ENCODE data around the gene SLC1A5.

DNA sequence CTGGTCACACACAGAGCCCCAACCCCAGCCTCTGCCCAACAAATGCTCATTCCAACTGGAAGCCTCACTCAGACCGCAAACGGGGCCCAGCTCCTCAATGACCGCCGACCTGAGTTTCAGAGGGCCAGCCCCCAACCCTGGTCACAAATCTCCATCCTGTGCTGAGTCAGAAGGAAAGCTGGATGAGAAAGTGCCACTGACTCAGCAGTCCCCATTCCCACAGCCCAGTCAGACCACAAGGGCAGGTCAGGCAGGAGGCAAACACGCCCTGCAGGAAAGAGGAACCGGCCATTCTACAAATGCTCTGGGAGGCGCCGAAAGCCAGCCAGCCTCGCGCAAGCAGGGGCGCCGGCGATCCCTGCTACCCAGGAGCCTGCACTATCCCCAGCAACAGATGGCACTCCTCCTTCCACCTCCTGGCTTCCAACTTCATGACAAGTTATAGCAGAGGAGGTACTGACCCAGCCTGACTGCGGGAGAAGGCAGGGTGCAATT lies 57.3 kb downstream of the SLC1A5 start:
- TF ChIP-seq POLR2AphosphoS5 (IDR thresholded peaks at IDR 0.05) (no peak), EP300 (IDR thresholded peaks at IDR 0.05) (no peak), POLR2A (IDR thresholded peaks at IDR 0.05; ENCODE audit: low read depth) (no peak)
- TF ChIP-seq, protein P1, sequence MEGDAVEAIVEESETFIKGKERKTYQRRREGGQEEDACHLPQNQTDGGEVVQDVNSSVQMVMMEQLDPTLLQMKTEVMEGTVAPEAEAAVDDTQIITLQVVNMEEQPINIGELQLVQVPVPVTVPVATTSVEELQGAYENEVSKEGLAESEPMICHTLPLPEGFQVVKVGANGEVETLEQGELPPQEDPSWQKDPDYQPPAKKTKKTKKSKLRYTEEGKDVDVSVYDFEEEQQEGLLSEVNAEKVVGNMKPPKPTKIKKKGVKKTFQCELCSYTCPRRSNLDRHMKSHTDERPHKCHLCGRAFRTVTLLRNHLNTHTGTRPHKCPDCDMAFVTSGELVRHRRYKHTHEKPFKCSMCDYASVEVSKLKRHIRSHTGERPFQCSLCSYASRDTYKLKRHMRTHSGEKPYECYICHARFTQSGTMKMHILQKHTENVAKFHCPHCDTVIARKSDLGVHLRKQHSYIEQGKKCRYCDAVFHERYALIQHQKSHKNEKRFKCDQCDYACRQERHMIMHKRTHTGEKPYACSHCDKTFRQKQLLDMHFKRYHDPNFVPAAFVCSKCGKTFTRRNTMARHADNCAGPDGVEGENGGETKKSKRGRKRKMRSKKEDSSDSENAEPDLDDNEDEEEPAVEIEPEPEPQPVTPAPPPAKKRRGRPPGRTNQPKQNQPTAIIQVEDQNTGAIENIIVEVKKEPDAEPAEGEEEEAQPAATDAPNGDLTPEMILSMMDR (IDR thresholded peaks at IDR 0.05), result no peak
